GM12878 (cell line): Measurements from ENCODE around the gene ILKAP. TPM values are rescaled to one million over a fixed set of nuclear protein-coding genes. Genes with fewer than 3 reads are reported as not detected.

ENCODE experiments used
- ATAC-seq: fragments of 200-7000 bp; cut with Tn5 transposase; 3 replicates; pipeline ENCODE4 v1.9.1; 2020; ENCODE audit warnings: mild to moderate bottlenecking, moderate library complexity
- BruUV-seq: library from RNA; stranded (reverse); fragments of 400-500 nt; replicated peaks from 2 replicates; lab custom pipeline; 2021; lab: Mats Ljungman, UMichigan
- CTCF ChIA-PET: fragments of 300-600 bp; sonication (Branson Sonifier 250); formaldehyde crosslinking; extraction: SDS; loops from one replicate; lab custom pipeline; 2021; ENCODE audit warnings: inconsistent platforms; lab: Yijun Ruan, JAX
- POLR2A ChIA-PET: fragments of 350-600 bp; formaldehyde crosslinking; extraction: SDS; loops from one replicate; lab custom pipeline; 2021; ENCODE audit warnings: inconsistent platforms; lab: Charles Lee
- RAD21 ChIA-PET: fragments of 300-600 bp; sonication (Branson Sonifier 250); formaldehyde crosslinking; loops from one replicate; lab custom pipeline; 2023; ENCODE audit warnings: antibody characterized with exemption; ENCODE audit not compliant: unreplicated experiment; lab: Charles Lee
- SMC1A ChIA-PET: fragments of 300-600 bp; sonication (Branson Sonifier 250); formaldehyde crosslinking; loops from one replicate; lab custom pipeline; 2023; ENCODE audit not compliant: unreplicated experiment, uncharacterized antibody; lab: Charles Lee
- DNase-seq: peaks from one replicate; pipeline ENCODE4 v3.0.0-alpha.2; 2011; ENCODE audit warnings: low read depth, low spot score
- FAIRE-seq: peaks from 3 replicates; lab custom pipeline; 2011; peaks lifted over from hg19 to GRCh38; lab: Jason Lieb, UNC
- H2AFZ ChIP-seq: 2 replicates; pipeline ENCODE4 v1.6.0; 2011; ENCODE audit warnings: low read depth, low read length, control low read depth; ENCODE audit not compliant: control insufficient read depth
- H3K27ac ChIP-seq: 2 replicates; pipeline ENCODE4 v1.5.1; 2011; ENCODE audit warnings: control low read depth; ENCODE audit not compliant: control insufficient read depth, insufficient read depth
- H3K27me3 ChIP-seq, 2 experiments: replicated peaks in 1 of 2; 2 replicates each; pipeline versions ENCODE4 v1.6.0 to v1.6.1; 2011; ENCODE audit warnings: low read length in 1 of 2; ENCODE audit not compliant: control insufficient read depth in 2 of 2, insufficient read depth in 2 of 2
- H3K36me3 ChIP-seq, 2 experiments: 2 replicates each; pipeline ENCODE4 v1.5.1; 2011; ENCODE audit warnings: low read length in 1 of 2; ENCODE audit not compliant: control insufficient read depth in 2 of 2, insufficient read depth in 2 of 2
- H3K4me1 ChIP-seq: 2 replicates; pipeline ENCODE4 v1.6.1; 2011; ENCODE audit warnings: mild to moderate bottlenecking, low read length, moderate library complexity, mixed read lengths; ENCODE audit not compliant: control insufficient read depth, insufficient read depth
- H3K4me2 ChIP-seq: 2 replicates; pipeline ENCODE4 v1.6.0; 2011; ENCODE audit warnings: control low read depth; ENCODE audit not compliant: control insufficient read depth, insufficient read depth
- H3K4me3 ChIP-seq: fragments of 200-600 bp; sonication (generic); 2 replicates; pipeline ENCODE4 v1.5.1; 2016
- H3K79me2 ChIP-seq: 2 replicates; pipeline ENCODE4 v1.6.0; 2011; ENCODE audit warnings: low read length; ENCODE audit not compliant: control insufficient read depth, insufficient read depth
- H3K9ac ChIP-seq: 2 replicates; pipeline ENCODE4 v1.8.0; 2011; ENCODE audit warnings: low read length, control low read depth, mixed read lengths; ENCODE audit not compliant: control insufficient read depth, insufficient read depth
- H3K9me3 ChIP-seq: replicated peaks from 3 replicates; pipeline ENCODE4 v1.5.1; 2011; ENCODE audit warnings: mild to moderate bottlenecking, low read length; ENCODE audit not compliant: control insufficient read depth, insufficient read depth
- H4K20me1 ChIP-seq: 2 replicates; pipeline ENCODE4 v1.6.0; 2011; ENCODE audit not compliant: control insufficient read depth, insufficient read depth
- ASH2L ChIP-seq: fragments of 300-600, 200-600 bp; sonication (generic); IDR thresholded peaks from 2 replicates; pipeline ENCODE4 v1.6.1; 2017; ENCODE audit warnings: low read depth, mild to moderate bottlenecking, borderline replicate concordance
- E2F4 ChIP-seq: IDR thresholded peaks from 2 replicates; pipeline ENCODE4 v1.6.1; 2012; ENCODE audit warnings: low read depth, low read length, improper control_type of control experiment
- TCF3 ChIP-seq: IDR thresholded peaks from 2 replicates; pipeline ENCODE4 v1.6.1; 2012; ENCODE audit warnings: low read depth, mild to moderate bottlenecking, low read length, borderline replicate concordance; ENCODE audit not compliant: insufficient read depth
- WGBS: methylation state at CpG from one replicate; pipeline ENCODE4 v1.1.6; 2016; ENCODE audit warnings: low lambda C conversion rate; ENCODE audit not compliant: insufficient replicate concordance, insufficient coverage; ENCODE audit errors: missing lambda C conversion rate; 5-methylcytosine and 5-hydroxymethylcytosine counted together
- in situ Hi-C: fragments of 300-500 bp; cut with MboI; formaldehyde crosslinking; loops from 9 replicates; pipeline ENCODE4 v1.14.3; 2018; ENCODE audit warnings: mixed read lengths
- intact Hi-C: fragments of 100-400 bp; cut with micrococcal nuclease; formaldehyde crosslinking; loops from one replicate; pipeline ENCODE4 v1.14.2; 2022; ENCODE audit not compliant: unreplicated experiment
- polyA plus RNA-seq, 11 experiments: library from polyadenylated mRNA; depleted of rRNA in 4 of 11; unstranded in 6 of 11; stranded (reverse) in 5 of 11; fragments of >200 nt; fragmentation: Nextera tagmentation in 4 of 11; fragmentation: Illumina TruSeq in 1 of 11; extraction: Ambion mirVana in 4 of 11; extraction: Trizol in 1 of 11; gene quantifications; 1 replicate in 1 of 11; 2 replicates in 10 of 11; pipeline versions ENCODE4 v1.2.1 to v1.2.3, GENCODE V29; 2011 to 2016; ENCODE audit warnings: inconsistent platforms in 2 of 11, missing spikeins in 2 of 11, low read depth in 1 of 11
- total RNA-seq, 4 experiments: library from RNA; depleted of rRNA in 3 of 4; stranded (reverse); fragments of >200 nt in 3 of 4; fragmentation: Illumina TruSeq in 1 of 4; extraction: Trizol in 1 of 4; gene quantifications; 2 replicates each; pipeline versions ENCODE4 v1.2.1 to v1.2.3, GENCODE V29; 2013 to 2021

ILKAP gene
- total and polyA plus RNA-seq, 10 of the 15 experiments (the other 5 are each of a cell fraction or from before 2014, with no cell fraction given): 4.2 to 65.3 (median 37.3) TPM

- 63% methylated on average over 25 of the region's 28 CpGs for WGBS
- ATAC-seq: no peak
Observed at GRCh38 chr2:238130111-238130695, 73.3 kb downstream of the ILKAP start.

More at GRCh38 chr2:238130111-238130695, 73.3 kb downstream of the ILKAP start:
- Histone ChIP-seq H4K20me1 (no peaks in the 10 kb centered on the region), H2AFZ (no peak overlapping the region), H3K9ac (no peak overlapping the region), H3K27me3 (no peaks in the 10 kb centered on the region), H3K4me1 (no peaks in the 10 kb centered on the region), H3K9me3 (peaks cover 4% of the 10 kb centered on the region; the same call in 2 of the 3 replicates), H3K4me3 (no peak overlapping the region), H3K36me3 (no peaks in the 10 kb centered on the region), H3K27ac (no peak overlapping the region), H3K79me2 (no peaks in the 10 kb centered on the region), H3K4me2 (no peak overlapping the region)
- ChIA-PET POLR2A (no interaction called here), RAD21 (no interaction called here), SMC1A (no interaction called here), CTCF (no interaction called here)
- FAIRE-seq (no peak), DNase-seq (no peak)
- intact Hi-C loops (no loop called here), in situ Hi-C loops (no loop called here)
- TF ChIP-seq ASH2L: no peak
- TF ChIP-seq E2F4: no peak
- TF ChIP-seq TCF3: no peak
- BruUV-seq: no TSS peak
